H1 (cell line): ENCODE data around the gene CREB3L4. TPM values are rescaled to one million over a fixed set of nuclear protein-coding genes. Genes with fewer than 3 reads are reported as not detected.

ENCODE experiments used
- CTCF ChIA-PET: fragments of 300-600 bp; sonication (Branson Sonifier 250); formaldehyde crosslinking; loops from one replicate; lab custom pipeline; 2021; ENCODE audit not compliant: partially characterized antibody; lab: Charles Lee
- POLR2A ChIA-PET: fragments of 300-600 bp; sonication (Branson Sonifier 250); formaldehyde crosslinking; loops from one replicate; lab custom pipeline; 2021; ENCODE audit warnings: inconsistent platforms; ENCODE audit not compliant: partially characterized antibody; lab: Charles Lee
- DNase-seq, 2 experiments: peaks; one replicate each; pipeline versions ENCODE4 v3.0.0 to v3.0.0-alpha.2; 2010 to 2022; ENCODE audit warnings: low spot score in 2 of 2, low read depth in 1 of 2, mixed read lengths in 1 of 2
- FAIRE-seq: peaks from 2 replicates; lab custom pipeline; 2011; peaks lifted over from hg19 to GRCh38; lab: Jason Lieb, UNC
- H2AFZ ChIP-seq: 2 replicates; pipeline ENCODE4 v1.8.1; 2012; ENCODE audit warnings: low read length, inconsistent platforms
- H2AK5ac ChIP-seq: 2 replicates; pipeline ENCODE4 v1.6.1; 2013; ENCODE audit warnings: low read depth, low read length
- H2BK120ac ChIP-seq: replicated peaks from 2 replicates; pipeline ENCODE3; 2013; ENCODE audit warnings: low read depth, low read length, inconsistent platforms
- H2BK12ac ChIP-seq: 2 replicates; pipeline ENCODE4 v1.6.1; 2013; ENCODE audit warnings: low read depth, low read length
- H2BK15ac ChIP-seq: 2 replicates; pipeline ENCODE4 v1.6.1; 2013; ENCODE audit warnings: low read length
- H2BK20ac ChIP-seq: 2 replicates; pipeline ENCODE4 v1.6.1; 2013; ENCODE audit warnings: low read length
- H2BK5ac ChIP-seq: 2 replicates; pipeline ENCODE4 v1.6.1; 2013; ENCODE audit warnings: low read depth, low read length
- H3K14ac ChIP-seq: 2 replicates; pipeline ENCODE4 v1.6.1; 2013; ENCODE audit warnings: inconsistent platforms; ENCODE audit not compliant: insufficient read length
- H3K18ac ChIP-seq: 2 replicates; pipeline ENCODE4 v1.6.1; 2013; ENCODE audit warnings: low read length; ENCODE audit errors: extremely low read depth
- H3K23ac ChIP-seq: 2 replicates; pipeline ENCODE4 v1.6.1; 2013; ENCODE audit warnings: inconsistent platforms; ENCODE audit not compliant: insufficient read length
- H3K23me2 ChIP-seq: 2 replicates; pipeline ENCODE4 v1.6.1; 2013; ENCODE audit warnings: low read depth, low read length
- H3K27ac ChIP-seq: 2 replicates; pipeline ENCODE4 v1.6.1; 2011; ENCODE audit warnings: low read depth, low read length, inconsistent platforms
- H3K27me3 ChIP-seq, 4 experiments: replicated peaks in 1 of 4; 1 replicate in 1 of 4; 2 replicates in 3 of 4; pipeline versions ENCODE4 v1.6.1 to v1.8.1; 2011 to 2013; ENCODE audit warnings: low read length in 3 of 4, mild to moderate bottlenecking in 3 of 4, inconsistent platforms in 2 of 4, mixed read lengths in 2 of 4, moderate library complexity in 1 of 4; ENCODE audit not compliant: control insufficient read depth in 3 of 4, insufficient read depth in 3 of 4; ENCODE audit errors: extremely low read depth in 1 of 4
- H3K36me3 ChIP-seq, 4 experiments: 2 replicates each; pipeline versions ENCODE4 v1.6.1 to v1.8.1; 2011 to 2013; ENCODE audit warnings: mild to moderate bottlenecking in 4 of 4, low read length in 3 of 4, moderate library complexity in 2 of 4, control low read depth in 1 of 4, inconsistent platforms in 1 of 4; ENCODE audit not compliant: insufficient read depth in 4 of 4, control insufficient read depth in 2 of 4
- H3K4ac ChIP-seq: replicated peaks from 2 replicates; pipeline ENCODE3; 2013; ENCODE audit warnings: low read length, low read depth, mixed read lengths, inconsistent platforms; ENCODE audit not compliant: insufficient read length
- H3K4me1 ChIP-seq, 4 experiments: replicated peaks in 1 of 4; 1 replicate in 1 of 4; 2 replicates in 3 of 4; pipeline versions ENCODE4 v1.6.1 to v1.8.1; 2011 to 2013; ENCODE audit warnings: low read length in 3 of 4, inconsistent platforms in 2 of 4, mixed read lengths in 1 of 4; ENCODE audit not compliant: insufficient read depth in 4 of 4, control insufficient read depth in 3 of 4
- H3K4me2 ChIP-seq, 2 experiments: 2 replicates each; pipeline versions ENCODE4 v1.6.1 to v1.8.1; 2011 to 2013; ENCODE audit warnings: low read depth in 2 of 2, low read length in 2 of 2, control low read depth in 1 of 2, inconsistent platforms in 1 of 2, mild to moderate bottlenecking in 1 of 2; ENCODE audit not compliant: insufficient read depth in 1 of 2
- H3K4me3 ChIP-seq, 4 experiments: fragments of 200-600, 300-600 bp in 1 of 4; sonication (generic), shearing (Covaris generic), sonication (Bioruptor Twin) in 1 of 4; 2 replicates each; pipeline versions ENCODE4 v1.5.1 to v1.8.1; 2011 to 2016; ENCODE audit warnings: low read length in 4 of 4, low read depth in 3 of 4, control low read depth in 2 of 4, inconsistent platforms in 2 of 4, mild to moderate bottlenecking in 2 of 4, mixed read lengths in 1 of 4, moderate library complexity in 1 of 4; ENCODE audit not compliant: insufficient read depth in 2 of 4; ENCODE audit errors: extremely low read depth in 1 of 4
- H3K56ac ChIP-seq: replicated peaks from 2 replicates; pipeline ENCODE3; 2013; ENCODE audit warnings: low read depth, mild to moderate bottlenecking, mixed read lengths, low read length, inconsistent platforms; ENCODE audit not compliant: insufficient read length
- H3K79me1 ChIP-seq: 2 replicates; pipeline ENCODE4 v1.6.1; 2013; ENCODE audit warnings: low read depth, low read length, control low read depth
- H3K79me2 ChIP-seq, 2 experiments: 2 replicates each; pipeline versions ENCODE4 v1.6.1 to v1.8.1; 2012 to 2013; ENCODE audit warnings: low read length in 2 of 2, mild to moderate bottlenecking in 2 of 2, inconsistent platforms in 1 of 2; ENCODE audit not compliant: insufficient read depth in 2 of 2, control insufficient read depth in 1 of 2
- H3K9ac ChIP-seq, 4 experiments: replicated peaks in 1 of 4; 1 replicate in 1 of 4; 2 replicates in 3 of 4; pipeline versions ENCODE4 v1.6.1 to v1.8.1; 2011 to 2013; ENCODE audit warnings: low read depth in 3 of 4, low read length in 3 of 4, control low read depth in 2 of 4, mild to moderate bottlenecking in 2 of 4, moderate library complexity in 2 of 4, inconsistent platforms in 1 of 4; ENCODE audit errors: extremely low read depth in 1 of 4
- H3K9me3 ChIP-seq, 2 experiments: 2 replicates each; pipeline versions ENCODE4 v1.6.1 to v1.8.1; 2012 to 2013; ENCODE audit warnings: mild to moderate bottlenecking in 2 of 2, moderate library complexity in 2 of 2, control low read depth in 1 of 2, inconsistent platforms in 1 of 2, low read depth in 1 of 2, low read length in 1 of 2, mixed read lengths in 1 of 2; ENCODE audit not compliant: insufficient read depth in 2 of 2
- H4K20me1 ChIP-seq, 2 experiments: replicated peaks in 1 of 2; 2 replicates each; pipeline versions ENCODE3 to v1.8.1; 2011 to 2013; ENCODE audit warnings: inconsistent platforms in 2 of 2, low read length in 2 of 2, mild to moderate bottlenecking in 1 of 2; ENCODE audit not compliant: insufficient read depth in 2 of 2, control insufficient read depth in 1 of 2
- H4K5ac ChIP-seq: 2 replicates; pipeline ENCODE4 v1.6.1; 2013; ENCODE audit warnings: low read length, low read depth, mixed read lengths, inconsistent platforms; ENCODE audit not compliant: insufficient read length
- H4K8ac ChIP-seq: 2 replicates; pipeline ENCODE4 v1.8.0; 2013; ENCODE audit warnings: mild to moderate bottlenecking, moderate library complexity, low read length, inconsistent platforms; ENCODE audit not compliant: insufficient read depth; ENCODE audit errors: extremely low read depth
- H4K91ac ChIP-seq: replicated peaks from 2 replicates; pipeline ENCODE3; 2013; ENCODE audit warnings: low read length, mixed read lengths, inconsistent platforms; ENCODE audit not compliant: insufficient read length
- POLR2A ChIP-seq, 2 experiments: IDR thresholded peaks; 1 replicate in 1 of 2; 2 replicates in 1 of 2; pipeline ENCODE4 v1.6.1; 2011; ENCODE audit warnings: low read depth in 2 of 2, low read length in 2 of 2, mild to moderate bottlenecking in 2 of 2; ENCODE audit errors: control extremely low read depth in 1 of 2
- POLR2AphosphoS5 ChIP-seq: IDR thresholded peaks from 2 replicates; pipeline ENCODE4 v1.6.1; 2011; ENCODE audit warnings: low read depth, low read length
- SAP30 ChIP-seq: fragments of 300-600 bp; sonication (generic); IDR thresholded peaks from 2 replicates; pipeline ENCODE4 v1.7.1; 2012; ENCODE audit warnings: low read length, moderate library complexity, mild to moderate bottlenecking, inconsistent platforms; ENCODE audit not compliant: insufficient read depth, insufficient replicate concordance
- SIN3A ChIP-seq, 2 experiments: IDR thresholded peaks in 1 of 2; conservative IDR thresholded peaks in 1 of 2; 2 replicates each; pipeline ENCODE4 v1.6.1; 2011 to 2012; ENCODE audit warnings: low read length in 2 of 2, improper control_type of control experiment in 1 of 2, low read depth in 1 of 2, mild to moderate bottlenecking in 1 of 2
- WGBS, 2 experiments: shearing (Covaris generic) in 1 of 2; methylation state at CpG; one replicate each; pipeline versions ENCODE4 v1.1.6 to v1.1.7; 2013 to 2015; ENCODE audit warnings: low lambda C conversion rate in 2 of 2, mixed read lengths in 2 of 2, inconsistent platforms in 1 of 2, low coverage in 1 of 2, missing lambda C conversion rate in 1 of 2; ENCODE audit not compliant: insufficient replicate concordance in 2 of 2, insufficient coverage in 1 of 2, insufficient read length in 1 of 2; ENCODE audit errors: extremely low coverage in 1 of 2, missing lambda C conversion rate in 1 of 2; 5-methylcytosine and 5-hydroxymethylcytosine counted together
- polyA plus RNA-seq, 7 experiments: library from polyadenylated mRNA; depleted of rRNA in 3 of 7; stranded (reverse) in 5 of 7; unstranded in 2 of 7; fragments of >200 nt in 5 of 7; fragments of 200-250 nt in 2 of 7; gene quantifications; 1 replicate in 5 of 7; 2 replicates in 1 of 7; 4 replicates in 1 of 7; pipeline versions ENCODE4 v1.2.1 to v1.2.3, GENCODE V29; 2011 to 2013; ENCODE audit warnings: missing spikeins in 2 of 7, mixed read lengths in 2 of 7
- total RNA-seq: library from RNA; stranded (reverse); fragmentation: NEBNext Ultra II Directional; extraction: Animal tissue kit (Norgen Biotek cat#: 25700); gene quantifications from 2 replicates; pipeline ENCODE4 v1.2.1, GENCODE V29; 2021

The CREB3L4 gene
- total and polyA plus RNA-seq, 2 of the 8 experiments (the other 6 are each of a cell fraction or from before 2014, with no cell fraction given): 34.4 to 54.0 TPM

DNA sequence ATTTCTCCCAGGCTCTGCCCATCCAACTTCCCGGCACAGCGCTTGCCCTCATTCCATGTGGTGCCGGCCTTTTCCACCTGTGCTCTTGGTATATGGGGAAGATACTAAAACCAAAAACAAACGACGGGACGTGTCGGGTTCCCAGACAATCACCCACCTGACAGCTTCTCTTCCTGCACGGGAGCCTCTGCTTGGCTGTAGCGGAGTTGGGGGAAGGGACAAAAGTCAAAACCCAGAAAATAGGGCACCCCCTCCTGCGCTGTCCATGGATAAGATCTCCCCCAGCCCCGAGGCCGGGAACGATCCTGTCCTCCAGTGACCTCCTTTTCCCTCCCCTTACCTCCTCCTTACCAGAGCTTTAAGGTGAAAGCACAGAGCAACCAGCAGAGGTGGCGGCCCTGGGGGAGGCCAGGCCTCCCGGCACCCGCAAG is 9.1 kb downstream of the CREB3L4 start:
- peak in 1 of 2 experiments; percentile 33; a peak in 1 of 3 replicates for TF ChIP-seq POLR2A (IDR thresholded peaks at IDR 0.05; ENCODE audit: control extremely low read depth in 1 of 2, low read depth in 2 of 2, low read length in 2 of 2)
- TF ChIP-seq SAP30: peak; percentile 52
- TF ChIP-seq SIN3A (conservative IDR thresholded peaks at IDR 0.05 in 1 of 2, IDR thresholded peaks at IDR 0.05 in 1 of 2; ENCODE audit: low read depth in 1 of 2, low read length in 2 of 2): 0 out of 4 replicates have a peak, but pooled peaks of 1 of the 2 experiments have one; percentile 57
- TF ChIP-seq POLR2AphosphoS5: no peak
- no peak overlapping the region for H2AFZ ChIP-seq
- H3K23me2 ChIP-seq: peaks cover 12% of the 10 kb centered on the region
- H3K14ac ChIP-seq: no peak overlapping the region
- H3K4me2 ChIP-seq: peak overlapping the region; percentile 93 to 98
- no peak overlapping the region for H3K23ac ChIP-seq
- H2BK20ac ChIP-seq: no peak overlapping the region
- no peak for FAIRE-seq
- peaks cover 0 to 16% of the 10 kb centered on the region in 2 experiments; a peak in 2 of 4 replicates for H3K79me2 ChIP-seq
- peak overlapping the region; percentile 82; the same call in 1 of the 2 replicates for H4K8ac ChIP-seq
- peak overlapping the region; percentile 73 to 84 (median 76) for H3K9ac ChIP-seq
- H2BK12ac ChIP-seq: no peak overlapping the region
- H3K18ac ChIP-seq: peak overlapping the region; percentile 96
- H2BK15ac ChIP-seq: no peak overlapping the region
- peak overlapping the region; percentile 64 for H4K91ac ChIP-seq
- ChIA-PET POLR2A (interaction anchor here (0.6 to 15.5 kb wide), 16 partner anchors 11 to 330 kb away, joined by 3 to 276 read pairs (median 4); partner anchors contain the start of genes CREB3L4, CRTC2, DENND4B and GATAD2B), CTCF (interaction anchor here (1.6 to 3.8 kb wide), 6 partner anchors 10 to 180 kb away, joined by 7 to 29 read pairs (median 11); partner anchors contain the start of genes CREB3L4, RAB13 and SLC39A1)
- peaks cover 6% of the 10 kb centered on the region for H3K79me1 ChIP-seq
- H4K20me1 ChIP-seq: no peaks in the 10 kb centered on the region
- H2BK120ac ChIP-seq: no peak overlapping the region
- H3K9me3 ChIP-seq: no peaks in the 10 kb centered on the region
- H3K36me3 ChIP-seq: peaks cover 12 to 46% (median 25%) of the 10 kb centered on the region in 4 experiments; a peak in 7 of 8 replicates
- no peak for DNase-seq
- peak overlapping the region; percentile 91 to 99 (median 93) for H3K4me3 ChIP-seq
- peak overlapping the region; percentile 75 for H2BK5ac ChIP-seq
- H4K5ac ChIP-seq: peak overlapping the region; percentile 78
- no peaks in the 10 kb centered on the region for H3K27me3 ChIP-seq
- H3K4me1 ChIP-seq: no peaks in the 10 kb centered on the region; a peak in 1 of 7 replicates
- 5% methylated on average over 14 of the region's 16 CpGs; no CpG with 5 or more reads in 1 of the 2 experiments for whole genome bisulfite sequencing, 2 experiments
- no peak overlapping the region for H3K4ac ChIP-seq
- H2AK5ac ChIP-seq: no peak overlapping the region
- H3K56ac ChIP-seq: peak overlapping the region; percentile 5
- H3K27ac ChIP-seq: peak overlapping the region; percentile 66
